Liver (tissue), 9 donors: ENCODE data around the gene PAX5. TPM values are rescaled to one million over a fixed set of nuclear protein-coding genes. Genes with fewer than 3 reads are reported as not detected.

Experiments
- DNase-seq: peaks from one replicate; pipeline ENCODE4 v3.0.0-alpha.2; 2017; ENCODE audit warnings: low spot score
- H3K27ac ChIP-seq, 2 donors: one replicate each; pipeline ENCODE4 v1.7.0; 2013; ENCODE audit warnings: inconsistent platforms in 2 of 2, low read length in 2 of 2, control low read depth in 1 of 2, low read depth in 1 of 2, mild to moderate bottlenecking in 1 of 2
- H3K27me3 ChIP-seq, 4 donors: one replicate each; pipeline versions ENCODE4 v1.6.1 to v1.7.0; 2013; ENCODE audit warnings: low read length in 3 of 4, inconsistent platforms in 1 of 4, mild to moderate bottlenecking in 1 of 4, moderate library complexity in 1 of 4; ENCODE audit not compliant: control insufficient read depth in 4 of 4, insufficient read depth in 4 of 4
- H3K36me3 ChIP-seq, 4 donors: one replicate each; pipeline versions ENCODE4 v1.6.1 to v1.7.0; 2013; ENCODE audit warnings: low read length in 3 of 4, mild to moderate bottlenecking in 3 of 4, low read depth in 1 of 4, moderate library complexity in 1 of 4; ENCODE audit not compliant: control insufficient read depth in 4 of 4, insufficient read depth in 3 of 4
- H3K4me1 ChIP-seq, 4 donors: one replicate each; pipeline versions ENCODE4 v1.6.1 to v1.7.0; 2013; ENCODE audit warnings: low read length in 3 of 4, mild to moderate bottlenecking in 3 of 4, moderate library complexity in 1 of 4; ENCODE audit not compliant: control insufficient read depth in 4 of 4, insufficient read depth in 4 of 4
- H3K4me3 ChIP-seq, 3 donors: one replicate each; pipeline versions ENCODE4 v1.6.1 to v1.7.0; 2013; ENCODE audit warnings: low read length in 3 of 3, control low read depth in 1 of 3, low read depth in 1 of 3, mild to moderate bottlenecking in 1 of 3
- H3K9ac ChIP-seq, 2 donors: one replicate each; pipeline ENCODE4 v1.7.0; 2013; ENCODE audit warnings: low read length in 2 of 2, mild to moderate bottlenecking in 2 of 2, moderate library complexity in 2 of 2, control low read depth in 1 of 2, low read depth in 1 of 2
- H3K9me3 ChIP-seq, 4 donors: one replicate each; pipeline versions ENCODE4 v1.6.1 to v1.7.0; 2013; ENCODE audit warnings: low read length in 3 of 4; ENCODE audit not compliant: control insufficient read depth in 4 of 4
- CTCF ChIP-seq: fragments of 150-350 bp; IDR thresholded peaks from 2 replicates; pipeline ENCODE4 v1.5.1; 2017; ENCODE audit warnings: improper control_type of control experiment, low read depth, low read length; ENCODE audit not compliant: missing input control
- EGR1 ChIP-seq, 2 donors: IDR thresholded peaks; 2 replicates each; pipeline ENCODE4 v1.6.1; 2016 to 2018; ENCODE audit warnings: antibody characterized with exemption in 2 of 2, low read depth in 2 of 2
- FOXA1 ChIP-seq: IDR thresholded peaks from 2 replicates; pipeline ENCODE4 v1.6.1; 2016; ENCODE audit warnings: antibody characterized with exemption
- FOXA2 ChIP-seq: IDR thresholded peaks from 2 replicates; pipeline ENCODE4 v1.6.1; 2016; ENCODE audit warnings: antibody characterized with exemption
- GABPA ChIP-seq, 2 donors: IDR thresholded peaks in 1 of 2; conservative IDR thresholded peaks in 1 of 2; 2 replicates each; pipeline ENCODE4 v1.6.1; 2016; ENCODE audit warnings: antibody characterized with exemption in 2 of 2, mild to moderate bottlenecking in 1 of 2, moderate library complexity in 1 of 2
- HNF4A ChIP-seq, 2 donors: conservative IDR thresholded peaks; 2 replicates each; pipeline ENCODE4 v1.6.1; 2016; ENCODE audit warnings: antibody characterized with exemption in 2 of 2, mild to moderate bottlenecking in 2 of 2
- HNF4G ChIP-seq: IDR thresholded peaks from 2 replicates; pipeline ENCODE4 v1.6.1; 2016; ENCODE audit warnings: antibody characterized with exemption
- JUND ChIP-seq, 2 donors: IDR thresholded peaks; 2 replicates each; pipeline ENCODE4 v1.6.1; 2016; ENCODE audit warnings: antibody characterized with exemption in 2 of 2
- NR2F2 ChIP-seq: IDR thresholded peaks from 2 replicates; pipeline ENCODE4 v1.6.1; 2016; ENCODE audit warnings: antibody characterized with exemption
- SP1 ChIP-seq: IDR thresholded peaks from 2 replicates; pipeline ENCODE4 v1.6.1; 2018; ENCODE audit warnings: antibody characterized with exemption, mild to moderate bottlenecking
- TAF1 ChIP-seq: conservative IDR thresholded peaks from 2 replicates; pipeline ENCODE4 v1.6.1; 2016; ENCODE audit warnings: antibody characterized with exemption, mild to moderate bottlenecking
- YY1 ChIP-seq: IDR thresholded peaks from 2 replicates; pipeline ENCODE4 v1.6.1; 2016; ENCODE audit warnings: antibody characterized with exemption, mild to moderate bottlenecking
- WGBS: extraction: QIAGEN DNeasy Blood & Tissue Kit; methylation state at CpG from one replicate; pipeline ENCODE4 v1.1.7; 2013; 5-methylcytosine and 5-hydroxymethylcytosine counted together
- polyA plus RNA-seq, 2 donors: library from polyadenylated mRNA; stranded (reverse) in 1 of 2; unstranded in 1 of 2; fragments of 200-250 nt in 1 of 2; fragments of >200 nt in 1 of 2; fragmentation: Nextera tagmentation in 1 of 2; extraction: Ambion mirVana in 1 of 2; gene quantifications; one replicate each; pipeline versions ENCODE4 v1.2.1 to v1.2.3, GENCODE V29; 2013 to 2015
- total RNA-seq, 2 donors: library from RNA; depleted of rRNA; stranded (reverse); fragments of >200 nt; gene quantifications; one replicate each; pipeline ENCODE4 v1.2.3, GENCODE V29; 2014
- TF ChIP-seq, protein P1 (sequence below): IDR thresholded peaks from 2 replicates; pipeline ENCODE4 v1.6.1; 2016; ENCODE audit warnings: antibody characterized with exemption
- TF ChIP-seq, protein P2 (sequence below): IDR thresholded peaks from 2 replicates; pipeline ENCODE4 v1.6.1; 2016; ENCODE audit warnings: antibody characterized with exemption, mild to moderate bottlenecking
- TF ChIP-seq, protein P3 (sequence below): IDR thresholded peaks from 2 replicates; pipeline ENCODE4 v1.6.1; 2016; ENCODE audit warnings: antibody characterized with exemption
- donor health status: healthy.
- donor health status: healthy.
- donor health status: healthy.
- donor health status: healthy.
- donor health status: healthy.

PAX5 gene
- total and polyA plus RNA-seq, 4 donors: 0.05 to 2.7 (median 0.11) TPM

DNA sequence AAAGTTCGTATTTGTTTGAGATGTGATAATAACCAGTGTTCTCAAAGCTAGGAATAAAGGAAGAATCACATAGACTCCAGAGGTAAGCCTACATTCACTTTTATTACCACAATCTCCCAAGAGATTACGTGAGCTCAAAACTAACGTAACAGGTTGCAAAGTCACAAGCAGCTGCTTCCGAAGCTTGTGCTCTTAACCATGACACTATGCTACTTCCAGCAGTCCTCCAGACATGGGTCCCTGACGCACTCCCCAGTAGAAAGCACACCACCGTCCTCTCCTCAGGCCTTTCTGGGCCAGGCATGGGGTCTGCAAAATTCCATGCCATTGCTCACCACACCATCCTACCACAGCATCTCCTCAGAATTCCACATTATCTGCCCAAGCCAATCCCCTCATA is 84.6 kb downstream of the PAX5 start:
- no peaks in the 10 kb centered on the region for H3K27me3 ChIP-seq

DNA sequence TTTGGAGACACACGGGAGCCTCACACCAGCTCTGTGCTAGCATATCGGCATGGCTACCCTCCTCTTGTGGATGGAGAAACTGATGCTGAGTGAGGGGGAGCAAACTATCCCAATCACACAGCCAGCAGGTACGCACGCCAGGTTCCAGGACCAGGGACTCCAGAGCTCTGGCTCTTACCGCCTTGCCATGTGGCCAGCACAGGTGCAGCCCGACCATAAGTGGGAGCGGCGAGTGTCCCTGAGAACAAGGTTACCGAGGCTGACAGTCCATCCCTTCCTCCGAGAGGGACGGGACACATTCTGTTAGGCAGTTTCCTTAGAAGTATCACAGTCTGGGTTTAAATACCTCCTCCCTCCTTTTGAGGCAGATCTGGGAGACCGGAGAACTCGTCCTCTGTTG is 86.0 kb downstream of the PAX5 start:
- TF ChIP-seq HNF4G (no peak), GABPA (IDR thresholded peaks at IDR 0.05 in 1 of 2, conservative IDR thresholded peaks at IDR 0.05 in 1 of 2) (no peak), TAF1 (no peak), YY1 (no peak), JUND (IDR thresholded peaks at IDR 0.05) (no peak), EGR1 (IDR thresholded peaks at IDR 0.05; ENCODE audit: low read depth in 2 of 2) (no peak), FOXA2 (no peak), CTCF (no peak)
- TF ChIP-seq, protein P1, sequence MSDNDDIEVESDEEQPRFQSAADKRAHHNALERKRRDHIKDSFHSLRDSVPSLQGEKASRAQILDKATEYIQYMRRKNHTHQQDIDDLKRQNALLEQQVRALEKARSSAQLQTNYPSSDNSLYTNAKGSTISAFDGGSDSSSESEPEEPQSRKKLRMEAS: no peak
- TF ChIP-seq, protein P2, sequence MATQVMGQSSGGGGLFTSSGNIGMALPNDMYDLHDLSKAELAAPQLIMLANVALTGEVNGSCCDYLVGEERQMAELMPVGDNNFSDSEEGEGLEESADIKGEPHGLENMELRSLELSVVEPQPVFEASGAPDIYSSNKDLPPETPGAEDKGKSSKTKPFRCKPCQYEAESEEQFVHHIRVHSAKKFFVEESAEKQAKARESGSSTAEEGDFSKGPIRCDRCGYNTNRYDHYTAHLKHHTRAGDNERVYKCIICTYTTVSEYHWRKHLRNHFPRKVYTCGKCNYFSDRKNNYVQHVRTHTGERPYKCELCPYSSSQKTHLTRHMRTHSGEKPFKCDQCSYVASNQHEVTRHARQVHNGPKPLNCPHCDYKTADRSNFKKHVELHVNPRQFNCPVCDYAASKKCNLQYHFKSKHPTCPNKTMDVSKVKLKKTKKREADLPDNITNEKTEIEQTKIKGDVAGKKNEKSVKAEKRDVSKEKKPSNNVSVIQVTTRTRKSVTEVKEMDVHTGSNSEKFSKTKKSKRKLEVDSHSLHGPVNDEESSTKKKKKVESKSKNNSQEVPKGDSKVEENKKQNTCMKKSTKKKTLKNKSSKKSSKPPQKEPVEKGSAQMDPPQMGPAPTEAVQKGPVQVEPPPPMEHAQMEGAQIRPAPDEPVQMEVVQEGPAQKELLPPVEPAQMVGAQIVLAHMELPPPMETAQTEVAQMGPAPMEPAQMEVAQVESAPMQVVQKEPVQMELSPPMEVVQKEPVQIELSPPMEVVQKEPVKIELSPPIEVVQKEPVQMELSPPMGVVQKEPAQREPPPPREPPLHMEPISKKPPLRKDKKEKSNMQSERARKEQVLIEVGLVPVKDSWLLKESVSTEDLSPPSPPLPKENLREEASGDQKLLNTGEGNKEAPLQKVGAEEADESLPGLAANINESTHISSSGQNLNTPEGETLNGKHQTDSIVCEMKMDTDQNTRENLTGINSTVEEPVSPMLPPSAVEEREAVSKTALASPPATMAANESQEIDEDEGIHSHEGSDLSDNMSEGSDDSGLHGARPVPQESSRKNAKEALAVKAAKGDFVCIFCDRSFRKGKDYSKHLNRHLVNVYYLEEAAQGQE: no peak
- Histone ChIP-seq H3K9ac (no peak overlapping the region), H3K9me3 (no peaks in the 10 kb centered on the region), H3K4me1 (no peaks in the 10 kb centered on the region), H3K27ac (no peak overlapping the region), H3K27me3 (no peaks in the 10 kb centered on the region), H3K4me3 (no peak overlapping the region), H3K36me3 (no peaks in the 10 kb centered on the region)
- WGBS: 66% methylated on average over 13 of the region's 13 CpGs
- DNase-seq: no peak

More for the DNA sequence above, 84.6 kb downstream of the PAX5 start:
- 71% methylated on average over 6 of the region's 6 CpGs for WGBS
- Histone ChIP-seq H3K9ac (no peak overlapping the region), H3K4me3 (no peak overlapping the region), H3K27ac (no peak overlapping the region), H3K9me3 (no peaks in the 10 kb centered on the region), H3K4me1 (no peaks in the 10 kb centered on the region), H3K36me3 (no peaks in the 10 kb centered on the region)
- DNase-seq: no peak
- no peak for TF ChIP-seq HNF4A (conservative IDR thresholded peaks at IDR 0.05)

GRCh38 chr9:36946653-36947052 is 87.4 kb downstream of the PAX5 start:
- no peaks in the 10 kb centered on the region for H3K36me3 ChIP-seq
- no peak for DNase-seq
- no peaks in the 10 kb centered on the region for H3K9me3 ChIP-seq
- H3K27me3 ChIP-seq: no peaks in the 10 kb centered on the region
- H3K27ac ChIP-seq: no peak overlapping the region
- no peak overlapping the region for H3K4me3 ChIP-seq
- no peaks in the 10 kb centered on the region for H3K4me1 ChIP-seq
- no peak overlapping the region for H3K9ac ChIP-seq
- 84% methylated on average over 5 of the region's 5 CpGs for WGBS
- TF ChIP-seq HNF4A (conservative IDR thresholded peaks at IDR 0.05) (no peak), NR2F2 (no peak), FOXA1 (no peak), TAF1 (no peak), YY1 (no peak), CTCF (no peak), HNF4G (no peak), SP1 (no peak), JUND (IDR thresholded peaks at IDR 0.05) (no peak), FOXA2 (no peak), GABPA (IDR thresholded peaks at IDR 0.05 in 1 of 2, conservative IDR thresholded peaks at IDR 0.05 in 1 of 2) (no peak)
- TF ChIP-seq, protein P1: no peak
- TF ChIP-seq, protein P2: no peak
- TF ChIP-seq, protein P3, sequence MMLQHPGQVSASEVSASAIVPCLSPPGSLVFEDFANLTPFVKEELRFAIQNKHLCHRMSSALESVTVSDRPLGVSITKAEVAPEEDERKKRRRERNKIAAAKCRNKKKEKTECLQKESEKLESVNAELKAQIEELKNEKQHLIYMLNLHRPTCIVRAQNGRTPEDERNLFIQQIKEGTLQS: no peak
